Fibroblast of skin of right biceps (primary cell): ENCODE results near the gene BICC1.

Experiments used
- DNase-seq: peaks from one replicate; pipeline ENCODE4 v3.0.0-alpha.2; 2013

Gene BICC1

GRCh38 chr10:58651742-58652141, 139.1 kb downstream of the BICC1 start:
- DNase-seq: no peak

GRCh38 chr10:58653139-58653538, 140.5 kb downstream of the BICC1 start:
- peak; percentile 91 for DNase-seq

GRCh38 chr10:58660575-58661255, 148.0 kb downstream of the BICC1 start:
- peak; percentile 83 for DNase-seq

- DNase-seq: peak; percentile 89
Observed at GRCh38 chr10:58661336-58661735, 148.7 kb downstream of the BICC1 start.

GRCh38 chr10:58661902-58662301, 149.2 kb downstream of the BICC1 start:
- no peak for DNase-seq

- DNase-seq: peak; percentile 92
Observed at GRCh38 chr10:58662314-58662713, 149.6 kb downstream of the BICC1 start.

- no peak for DNase-seq
Observed at GRCh38 chr10:58665361-58665760, 152.7 kb downstream of the BICC1 start.

GRCh38 chr10:58666024-58666423, 153.4 kb downstream of the BICC1 start:
- no peak for DNase-seq

GRCh38 chr10:58667658-58668310, 155.1 kb downstream of the BICC1 start:
- no peak for DNase-seq

- DNase-seq: peak; percentile 51
Observed at GRCh38 chr10:58672845-58673244, 160.2 kb downstream of the BICC1 start.

- DNase-seq: peak; percentile 52
Observed at GRCh38 chr10:58674251-58674650, 161.6 kb downstream of the BICC1 start.

GRCh38 chr10:58675321-58675720, 162.6 kb downstream of the BICC1 start:
- DNase-seq: no peak

GRCh38 chr10:58691528-58691927, 178.9 kb downstream of the BICC1 start:
- DNase-seq: no peak

GRCh38 chr10:58693919-58694318, 181.2 kb downstream of the BICC1 start:
- no peak for DNase-seq

- DNase-seq: no peak
Observed at GRCh38 chr10:58695022-58695421, 182.3 kb downstream of the BICC1 start.

GRCh38 chr10:58696736-58697135, 184.1 kb downstream of the BICC1 start:
- DNase-seq: peak; percentile 73

GRCh38 chr10:58697691-58698090, 185.0 kb downstream of the BICC1 start:
- DNase-seq: no peak

GRCh38 chr10:58698777-58699356, 186.2 kb downstream of the BICC1 start:
- DNase-seq: no peak

GRCh38 chr10:58700591-58700990, 187.9 kb downstream of the BICC1 start:
- no peak for DNase-seq

- DNase-seq: peak; percentile 91
Observed at GRCh38 chr10:58701405-58702135, 188.9 kb downstream of the BICC1 start.

GRCh38 chr10:58704226-58704625, 191.6 kb downstream of the BICC1 start:
- DNase-seq: peak; percentile 78

- peak; percentile 77 for DNase-seq
Observed at GRCh38 chr10:58704671-58705141, 192.0 kb downstream of the BICC1 start.

- no peak for DNase-seq
Observed at GRCh38 chr10:58706836-58707235, 194.2 kb downstream of the BICC1 start.
